Left lobe of liver (tissue), 2 donors: ENCODE results near the gene IRX1. TPM values are rescaled to one million over a fixed set of nuclear protein-coding genes. Genes with fewer than 3 reads are reported as not detected.
A peak's percentile ranks its signal among the peaks of the same experiment; 100 is the strongest.

Source experiments
- ATAC-seq: fragments of 200-7000 bp; cut with Tn5 transposase; one replicate; pipeline ENCODE4 v1.9.1; 2020; ENCODE audit warnings: mild to moderate bottlenecking, moderate library complexity
- DNase-seq: peaks from one replicate; pipeline ENCODE4 v3.0.0-alpha.2; 2020; ENCODE audit warnings: low spot score
- total RNA-seq: library from RNA; stranded (reverse); gene quantifications from one replicate; pipeline ENCODE4 v1.2.1, GENCODE V29; 2021
- donor health status: DM: no; HTN: no; CAD: no; lungs with moderate emphysema.
- donor health status: DM: no; HTN: yes; CAD: no.

IRX1 gene
- total RNA-seq, 1 donor from 2014 or later = not detected

- DNase-seq = no peak
- no peak for ATAC-seq
Measured at GRCh38 chr5:3600106-3601060, 4.8 kb downstream of the IRX1 start.

GRCh38 chr5:3601061-3601710, 5.6 kb downstream of the IRX1 start:
- DNase-seq (no peak), ATAC-seq (no peak)

- peak; percentile 37 for ATAC-seq
- DNase-seq = no peak
Measured at GRCh38 chr5:3601911-3602782, 6.5 kb downstream of the IRX1 start.

- ATAC-seq (peak; percentile 84), DNase-seq (no peak)
Measured at GRCh38 chr5:3602785-3603502, 7.3 kb downstream of the IRX1 start.

- DNase-seq (no peak), ATAC-seq (no peak)
Measured at GRCh38 chr5:3604501-3604900, 8.9 kb downstream of the IRX1 start.

- DNase-seq (no peak), ATAC-seq (no peak)
Measured at GRCh38 chr5:3605298-3606010, 9.8 kb downstream of the IRX1 start.

- DNase-seq (no peak), ATAC-seq (no peak)
Measured at GRCh38 chr5:3606121-3606831, 10.6 kb downstream of the IRX1 start.

- no peak for ATAC-seq
Measured at GRCh38 chr5:3607541-3608181, 12.0 kb downstream of the IRX1 start.

GRCh38 chr5:3609120-3609681, 13.6 kb downstream of the IRX1 start:
- ATAC-seq (no peak), DNase-seq (no peak)

More at GRCh38 chr5:3607541-3608181, 12.0 kb downstream of the IRX1 start:
- DNase-seq = no peak

- DNase-seq (no peak), ATAC-seq (no peak)
Measured at GRCh38 chr5:3612591-3613042, 17.0 kb downstream of the IRX1 start.

- ATAC-seq (no peak), DNase-seq (no peak)
Measured at GRCh38 chr5:3613726-3614125, 18.1 kb downstream of the IRX1 start.

- DNase-seq (no peak), ATAC-seq (no peak)
Measured at GRCh38 chr5:3615217-3615616, 19.6 kb downstream of the IRX1 start.

- DNase-seq (no peak), ATAC-seq (no peak)
Measured at GRCh38 chr5:3615829-3616228, 20.2 kb downstream of the IRX1 start.

- no peak for ATAC-seq
- no peak for DNase-seq
Measured at GRCh38 chr5:3619579-3619978, 23.9 kb downstream of the IRX1 start.

- DNase-seq (no peak), ATAC-seq (no peak)
Measured at GRCh38 chr5:3622961-3623360, 27.3 kb downstream of the IRX1 start.

- DNase-seq (no peak), ATAC-seq (no peak)
Measured at GRCh38 chr5:3625626-3626025, 30.0 kb downstream of the IRX1 start.

- ATAC-seq = no peak
- no peak for DNase-seq
Measured at GRCh38 chr5:3634061-3634460, 38.4 kb downstream of the IRX1 start.

- ATAC-seq (no peak), DNase-seq (no peak)
Measured at GRCh38 chr5:3639175-3639574, 43.5 kb downstream of the IRX1 start.
